Adrenal gland (tissue), 12 donors: ENCODE data around the gene ANKRD10. TPM values are rescaled to one million over a fixed set of nuclear protein-coding genes. Genes with fewer than 3 reads are reported as not detected.
A peak's percentile ranks its signal among the peaks of the same experiment; 100 is the strongest.

Experiments used
- DNase-seq, 7 donors: peaks; one replicate each; pipeline ENCODE4 v3.0.0-alpha.2; 2019 to 2020
- H3K27ac ChIP-seq, 5 donors: fragments of 200-600 bp; sonication (generic) in 4 of 5; 1 replicate in 3 of 5; 2 replicates in 2 of 5; pipeline versions ENCODE4 v1.5.1 to v1.8.0; 2016 to 2020; ENCODE audit warnings: mild to moderate bottlenecking in 1 of 5
- H3K27me3 ChIP-seq: fragments of 200-600 bp; 2 replicates; pipeline ENCODE4 v1.8.0; 2021
- H3K36me3 ChIP-seq, 2 donors: fragments of 200-600 bp; replicated peaks in 1 of 2; 1 replicate in 1 of 2; 2 replicates in 1 of 2; pipeline versions ENCODE4 v1.5.1 to v1.8.0; 2018 to 2022
- H3K4me1 ChIP-seq, 2 donors: fragments of 200-600 bp; replicated peaks in 1 of 2; 1 replicate in 1 of 2; 2 replicates in 1 of 2; pipeline versions ENCODE4 v1.5.1 to v1.8.0; 2018 to 2021
- H3K4me3 ChIP-seq, 4 donors: fragments of 200-600 bp; sonication (generic) in 3 of 4; one replicate each; pipeline ENCODE4 v1.5.1; 2016 to 2018
- H3K9me3 ChIP-seq, 3 donors: fragments of 200-600 bp; sonication (generic) in 1 of 3; replicated peaks in 1 of 3; 1 replicate in 2 of 3; 2 replicates in 1 of 3; pipeline versions ENCODE4 v1.5.1 to v1.8.0; 2016 to 2021
- CTCF ChIP-seq, 6 experiments: fragments of 450-650 bp in 4 of 6; fragments of 200-600 bp in 2 of 6; sonication (generic) in 1 of 6; IDR thresholded peaks; 1 replicate in 5 of 6; 2 replicates in 1 of 6; pipeline versions ENCODE4 v1.5.1 to v1.8.0; 2016 to 2021; ENCODE audit warnings: antibody characterized with exemption in 6 of 6, mild to moderate bottlenecking in 2 of 6, moderate library complexity in 1 of 6
- POLR2A ChIP-seq, 2 donors: fragments of 450-650 bp; IDR thresholded peaks; one replicate each; pipeline ENCODE4 v1.6.1; 2017; ENCODE audit warnings: antibody characterized with exemption in 2 of 2, mild to moderate bottlenecking in 2 of 2, moderate library complexity in 1 of 2
- WGBS, 4 donors: extraction: QIAGEN DNeasy Blood & Tissue Kit in 2 of 4; methylation state at CpG; one replicate each; pipeline versions ENCODE4 v1.1.5 to v1.1.7; 2013 to 2017; 5-methylcytosine and 5-hydroxymethylcytosine counted together
- intact Hi-C, 2 donors: fragments of 100-400 bp; cut with DNase I; formaldehyde crosslinking; loops; one replicate each; pipeline versions ENCODE4 v1.14.1 to v1.15.0; 2022 to 2023
- polyA plus RNA-seq, 3 donors: library from polyadenylated mRNA; stranded (reverse); fragments of 200-250 nt in 2 of 3; fragments of 350-450 nt in 1 of 3; fragmentation: Illumina TruSeq in 1 of 3; extraction: RNeasy Lipid Tissue Mini Kit (QIAGEN cat#74804) in 1 of 3; gene quantifications; one replicate each; pipeline ENCODE4 v1.2.3, GENCODE V29; 2013 to 2014
- total RNA-seq, 9 donors: library from RNA; depleted of rRNA in 4 of 9; stranded (reverse); fragments of >200 nt in 4 of 9; fragments of 120-200 nt in 1 of 9; fragmentation: NEBNext Ultra II Directional in 1 of 9; extraction: Animal tissue kit (Norgen Biotek cat#: 25700) in 1 of 9; gene quantifications; one replicate each; pipeline versions ENCODE4 v1.1.0 to v1.2.4, GENCODE V29; 2013 to 2023
- donor health status: healthy with polysubstance abuse.
- donor health status: Bipolar disorder and iron deficiency.
- donor health status: DM: yes; HTN: yes; CAD: no.
- donor health status: DM: no; HTN: no; CAD: no.
- donor health status: DM: no; HTN: no; CAD: no.
- donor health status: DM: yes; HTN: yes; CAD: no.

ANKRD10 gene
- total and polyA plus RNA-seq, 12 donors: 36.5 to 159 (median 101) TPM

GRCh38 chr13:110877737-110878258 is 37.1 kb downstream of the ANKRD10 start:
- H3K27me3 ChIP-seq: no peaks in the 10 kb centered on the region
- intact Hi-C loops: no loop called here
- peaks cover 8 to 11% of the 10 kb centered on the region in 2 donors for H3K4me1 ChIP-seq
- TF ChIP-seq POLR2A (IDR thresholded peaks at IDR 0.05) (no peak), CTCF (IDR thresholded peaks at IDR 0.05) (no peak)
- no peaks in the 10 kb centered on the region for H3K36me3 ChIP-seq
- no peaks in the 10 kb centered on the region for H3K9me3 ChIP-seq
- H3K4me3 ChIP-seq: no peak overlapping the region
- DNase-seq: no peak
- 51 to 78% (median 64%) methylated on average over 4 of the region's 4 CpGs for WGBS, 4 donors
- no peak overlapping the region for H3K27ac ChIP-seq

DNA sequence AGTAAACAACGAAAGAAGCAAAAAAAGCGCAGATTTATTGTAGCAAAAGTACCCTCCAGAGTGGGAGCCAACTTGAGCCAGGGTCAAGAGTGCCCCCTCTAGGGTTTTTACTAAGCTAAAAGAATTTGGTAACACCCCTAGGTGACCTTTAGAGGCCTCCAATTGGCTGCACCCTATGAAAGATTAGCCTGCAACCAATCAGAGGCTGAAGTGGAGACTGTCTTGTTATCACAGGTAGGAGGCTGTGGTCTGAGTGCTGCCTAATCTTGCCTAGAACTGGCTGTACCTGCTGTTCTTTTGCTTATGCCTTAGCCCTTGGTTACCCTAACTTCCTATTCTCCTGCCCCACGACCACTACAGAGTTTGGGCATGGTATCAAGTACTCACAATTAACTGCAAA is 38.3 kb downstream of the ANKRD10 start:
- 92 to 100% (median 98%) methylated on average over 3 of the region's 3 CpGs for WGBS, 4 donors
- TF ChIP-seq CTCF (IDR thresholded peaks at IDR 0.05): no peak
- no peak for TF ChIP-seq POLR2A (IDR thresholded peaks at IDR 0.05)
- H3K4me1 ChIP-seq: peaks cover 8 to 11% of the 10 kb centered on the region in 2 donors
- no peaks in the 10 kb centered on the region for H3K9me3 ChIP-seq
- no peaks in the 10 kb centered on the region for H3K27me3 ChIP-seq
- intact Hi-C loops: no loop called here
- H3K36me3 ChIP-seq: no peaks in the 10 kb centered on the region
- no peak overlapping the region for H3K27ac ChIP-seq
- DNase-seq: no peak
- no peak overlapping the region for H3K4me3 ChIP-seq

GRCh38 chr13:110875241-110875640 is 39.6 kb downstream of the ANKRD10 start:
- Histone ChIP-seq H3K27ac (no peak overlapping the region), H3K4me1 (peaks cover 8 to 17% of the 10 kb centered on the region in 2 donors), H3K36me3 (no peaks in the 10 kb centered on the region), H3K27me3 (no peaks in the 10 kb centered on the region), H3K9me3 (no peaks in the 10 kb centered on the region), H3K4me3 (peak overlapping the region in 2 of 4 donors; percentile 8 to 51)
- TF ChIP-seq CTCF (IDR thresholded peaks at IDR 0.05) (no peak), POLR2A (IDR thresholded peaks at IDR 0.05) (no peak)
- 59 to 70% (median 64%) methylated on average over 8 of the region's 8 CpGs for WGBS, 4 donors
- DNase-seq: no peak
- intact Hi-C loops: no loop called here

GRCh38 chr13:110874508-110874960 is 40.3 kb downstream of the ANKRD10 start:
- Histone ChIP-seq H3K9me3 (no peaks in the 10 kb centered on the region), H3K27ac (no peak overlapping the region), H3K4me3 (peak overlapping the region in 2 of 4 donors; percentile 8 to 51), H3K4me1 (peaks cover 8 to 22% of the 10 kb centered on the region in 2 donors), H3K36me3 (no peaks in the 10 kb centered on the region), H3K27me3 (no peaks in the 10 kb centered on the region)
- no peak for TF ChIP-seq CTCF (IDR thresholded peaks at IDR 0.05)
- TF ChIP-seq POLR2A (IDR thresholded peaks at IDR 0.05): no peak
- intact Hi-C loops: no loop called here
- peak; percentile 86 to 93 (median 88) for DNase-seq
- WGBS, 4 donors: 0 to 1% (median 1%) methylated on average over 8 to 32 of the region's 32 CpGs
